NCI-H1436 treated with DMSO at 0.1 percent for 48 hours (cell line): ENCODE results near the gene SH3RF3.

ENCODE experiments used
- DNase-seq: peaks from one replicate; lab custom pipeline; 2025; lab: John Stamatoyannopoulos, UW

The SH3RF3 gene

DNA sequence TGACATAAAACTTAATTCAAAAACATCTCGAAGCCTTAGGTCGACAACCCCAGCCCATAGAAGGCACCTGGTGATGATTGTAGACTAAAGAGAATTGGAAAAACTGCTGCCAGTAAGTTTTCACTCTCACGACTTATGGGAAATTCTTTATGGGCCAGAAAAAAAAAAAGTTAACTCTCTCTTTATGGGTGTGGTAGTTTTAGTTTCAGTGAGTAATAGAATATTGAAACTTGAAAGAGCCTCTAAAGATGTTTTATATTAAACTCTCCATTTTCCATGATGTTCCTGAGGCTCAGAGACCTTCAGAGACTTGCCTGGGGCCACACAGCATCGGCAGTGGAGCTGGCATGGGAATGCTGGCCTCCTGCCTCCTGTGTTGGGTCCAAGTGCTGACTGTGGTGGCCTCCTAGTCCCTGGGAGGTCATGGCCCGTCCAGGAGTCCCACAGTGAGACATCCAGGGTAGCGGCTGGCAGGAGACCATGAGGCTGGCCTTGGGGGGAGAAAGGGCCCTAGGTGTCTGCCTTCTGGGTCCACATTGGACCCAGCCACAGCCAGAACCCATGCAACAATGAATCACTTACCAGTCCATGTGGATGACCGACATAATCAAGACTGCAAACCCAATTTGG, 325.9 kb downstream of the SH3RF3 start:
- DNase-seq: no peak

DNA sequence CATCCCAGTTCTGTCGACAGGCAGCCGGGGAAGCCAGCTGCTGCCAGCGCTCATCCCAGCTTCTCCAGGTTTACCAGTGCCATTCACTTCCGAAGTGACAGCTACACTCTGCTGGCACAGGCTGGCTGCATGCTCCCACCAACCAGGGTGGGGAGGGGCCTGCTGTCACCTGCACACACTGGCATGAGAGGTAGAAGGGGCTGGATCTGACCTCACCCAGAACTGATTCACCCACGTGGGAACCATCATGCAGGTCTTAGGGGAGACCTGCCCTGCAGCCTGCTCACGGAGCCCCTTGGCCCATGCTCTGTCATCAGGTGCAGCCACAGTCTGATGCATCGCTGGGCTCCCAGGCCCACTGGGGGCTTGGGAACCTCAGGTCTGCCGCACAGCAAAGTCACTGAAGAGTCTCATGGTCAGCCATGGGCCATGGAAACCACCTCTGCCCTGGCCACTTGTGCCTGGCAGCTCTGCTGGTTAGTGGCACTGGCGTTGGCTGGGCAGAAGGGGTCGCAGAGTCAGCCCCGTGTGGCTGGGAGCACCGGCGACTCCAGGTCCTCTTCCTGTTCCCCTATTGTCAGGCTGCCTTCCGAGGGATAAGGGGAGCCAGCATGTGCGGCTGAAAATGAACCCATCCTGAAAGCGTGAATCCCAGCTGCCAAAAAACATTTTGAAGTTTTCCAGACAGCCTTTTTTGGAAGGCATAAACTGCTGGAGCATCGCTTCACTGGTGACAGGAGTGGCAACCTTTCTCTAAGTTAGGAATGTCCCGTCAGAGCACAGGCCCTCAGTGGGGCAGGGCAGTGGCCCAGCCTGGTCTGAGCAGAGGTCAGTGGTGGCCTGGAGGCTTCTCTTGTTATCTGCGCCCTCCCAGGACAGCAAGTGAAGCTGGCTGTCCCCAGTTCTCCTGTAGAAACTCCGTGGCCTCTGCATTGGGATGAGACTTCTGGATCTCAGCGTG, 327.0 kb downstream of the SH3RF3 start:
- no peak for DNase-seq

- DNase-seq: no peak
Measured at GRCh38 chr2:109456776-109457175, 327.8 kb downstream of the SH3RF3 start.

GRCh38 chr2:109457366-109457765, 328.4 kb downstream of the SH3RF3 start:
- DNase-seq: no peak

DNA sequence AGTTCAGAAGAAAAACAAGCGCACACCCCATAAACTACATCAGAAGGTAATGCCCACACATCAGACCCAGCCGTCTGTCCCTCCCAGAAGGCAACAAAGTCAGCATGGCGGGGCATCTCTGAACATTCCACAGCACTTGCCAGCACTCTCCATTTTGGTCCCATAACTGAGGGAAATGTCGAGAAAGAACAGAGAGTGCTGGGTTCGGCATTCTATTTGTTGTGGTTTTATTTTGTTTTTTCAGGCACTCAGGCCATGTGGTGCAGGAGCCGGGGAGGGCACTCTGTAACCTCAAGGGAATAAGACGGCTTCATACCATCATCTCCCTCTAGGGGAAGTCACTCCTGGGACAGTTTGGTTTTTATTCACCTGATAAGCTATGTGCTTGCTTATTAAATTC, 328.8 kb downstream of the SH3RF3 start:
- no peak for DNase-seq

DNA sequence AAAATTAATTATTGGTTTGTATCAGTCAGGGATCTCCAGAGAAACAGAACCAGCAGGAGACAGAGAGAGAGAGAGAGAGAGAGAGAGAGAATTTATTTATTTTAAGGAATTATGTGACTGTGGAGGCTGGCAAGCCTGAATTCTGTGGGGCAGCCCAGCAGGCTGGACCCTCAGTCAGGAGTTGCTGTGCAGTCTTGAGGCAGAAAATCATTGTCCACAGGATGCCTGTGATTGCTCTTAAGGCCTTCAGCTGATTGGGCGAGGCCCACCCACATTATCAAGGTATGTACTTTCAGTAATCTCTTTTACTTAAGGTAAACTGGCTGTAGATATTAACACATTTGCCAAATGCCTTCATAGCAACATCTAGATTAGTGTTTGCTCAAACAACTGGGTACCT, 329.5 kb downstream of the SH3RF3 start:
- DNase-seq: no peak

GRCh38 chr2:109459485-109459884, 330.5 kb downstream of the SH3RF3 start:
- DNase-seq: no peak

DNA sequence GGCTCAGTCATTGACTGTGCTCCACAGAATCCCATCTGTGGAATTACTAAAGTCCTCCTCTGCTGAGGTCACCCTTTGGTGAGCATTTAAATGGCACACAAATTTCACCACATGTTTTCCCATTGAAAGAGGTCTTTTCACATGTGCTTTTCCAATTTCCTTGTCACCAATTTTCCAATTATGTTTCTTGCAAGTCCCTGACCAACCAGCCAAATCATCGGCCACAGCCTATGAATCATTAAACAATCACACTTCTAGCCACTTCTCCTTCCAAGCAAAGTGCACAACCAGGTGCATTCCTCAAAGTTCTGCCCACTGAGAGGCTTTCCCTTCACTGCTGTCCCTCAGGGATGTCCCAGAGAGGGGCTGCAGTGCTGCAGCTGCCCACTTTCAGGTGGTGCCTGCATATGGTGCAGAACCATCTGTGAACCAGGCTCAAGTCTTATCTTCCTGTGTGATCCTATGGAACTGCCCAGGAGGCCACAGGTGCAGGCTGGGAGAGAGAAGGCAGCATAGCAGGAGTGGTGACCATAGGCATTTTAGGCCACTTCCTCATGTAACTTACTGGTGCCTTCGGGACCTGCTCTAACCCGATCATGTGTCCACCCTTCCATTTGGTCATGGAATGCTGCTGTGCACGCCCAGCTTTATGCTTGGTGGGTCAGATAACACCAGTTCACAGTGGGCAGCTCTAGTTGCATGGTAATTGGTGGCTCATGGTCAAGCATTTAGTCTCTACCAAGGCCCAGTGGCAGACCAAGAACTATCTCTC, 331.7 kb downstream of the SH3RF3 start:
- no peak for DNase-seq

- DNase-seq: no peak
Measured at GRCh38 chr2:109463236-109463635, 334.2 kb downstream of the SH3RF3 start.

DNA sequence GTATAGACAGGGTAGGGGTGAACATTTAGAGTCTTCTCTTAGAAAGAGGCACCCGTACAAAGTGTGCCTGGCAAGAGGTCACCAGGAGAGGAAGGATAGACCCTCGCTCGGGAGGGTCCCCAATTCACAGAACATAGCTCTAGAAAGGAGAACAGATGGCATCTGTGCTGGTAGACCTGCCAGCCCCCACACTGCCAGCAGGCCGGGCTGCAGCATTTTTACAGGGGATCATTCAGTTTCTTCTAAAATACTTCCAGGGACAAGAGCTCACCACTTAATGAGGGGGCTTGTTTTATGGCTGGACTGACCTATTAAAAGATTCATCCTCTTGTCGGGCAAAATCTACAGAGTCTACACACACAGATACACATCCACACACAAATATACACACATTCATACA, 334.9 kb downstream of the SH3RF3 start:
- DNase-seq: no peak

DNA sequence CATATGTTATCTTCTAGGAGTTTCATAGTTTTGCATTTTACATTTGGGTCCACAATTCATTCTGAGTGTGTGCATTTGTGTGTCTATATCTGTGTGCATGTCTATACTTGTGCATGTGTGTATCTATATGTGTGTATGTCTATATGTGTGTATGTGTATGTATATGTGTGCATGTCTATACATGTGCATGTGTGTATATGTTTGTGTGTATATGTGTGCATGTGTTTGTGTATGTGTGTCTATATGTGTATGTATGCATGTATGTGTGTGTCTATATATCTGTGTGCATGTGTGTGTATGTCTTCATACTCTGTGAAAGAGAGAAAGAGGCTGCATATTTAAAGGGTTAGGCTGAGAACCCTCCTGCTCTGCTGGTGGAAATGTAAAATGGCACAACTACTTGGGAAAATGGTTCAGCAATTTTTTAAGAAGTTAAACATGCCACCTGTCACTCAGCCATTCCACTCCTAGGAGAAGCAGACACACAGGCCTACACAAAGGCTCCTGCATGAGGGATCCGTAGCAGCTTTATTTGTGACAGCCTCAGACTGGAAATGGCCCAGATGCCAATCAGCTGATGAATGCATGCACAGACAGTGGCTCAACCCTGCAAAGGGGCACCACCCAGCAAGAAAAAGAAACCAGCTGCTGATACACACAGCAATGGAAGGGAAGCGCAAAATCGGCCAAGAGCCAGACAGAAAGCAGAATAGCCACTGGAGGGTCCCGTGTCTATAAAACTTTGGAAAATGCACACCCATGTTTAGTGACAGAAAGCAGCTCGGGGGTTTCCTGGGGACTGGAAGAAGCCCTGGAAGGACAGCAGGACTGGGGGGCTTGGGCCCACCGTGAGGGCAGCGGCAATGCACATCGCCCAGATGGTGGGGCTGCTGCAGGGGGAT, 337.9 kb downstream of the SH3RF3 start:
- no peak for DNase-seq

GRCh38 chr2:109467701-109468100, 338.7 kb downstream of the SH3RF3 start:
- DNase-seq: no peak

DNA sequence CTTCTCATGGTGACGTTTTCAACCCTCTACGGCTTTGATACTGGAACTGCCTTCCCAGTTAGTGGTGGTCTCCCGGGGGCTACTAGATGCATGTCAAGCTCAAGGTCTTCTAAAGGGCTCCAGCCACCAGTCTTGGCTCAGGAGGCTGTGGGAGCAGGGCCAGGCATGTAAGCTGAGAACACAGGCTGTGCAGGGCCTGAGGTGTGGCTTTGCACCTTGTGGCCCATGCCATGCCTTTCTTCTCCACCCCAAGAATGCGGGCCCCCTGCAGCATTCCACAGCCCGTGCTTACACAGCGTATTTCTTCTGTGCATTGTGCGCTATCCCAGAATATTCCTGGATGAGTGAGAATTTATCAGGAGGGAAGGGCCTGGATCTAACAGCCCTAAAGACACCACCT, 339.9 kb downstream of the SH3RF3 start:
- DNase-seq: no peak

DNA sequence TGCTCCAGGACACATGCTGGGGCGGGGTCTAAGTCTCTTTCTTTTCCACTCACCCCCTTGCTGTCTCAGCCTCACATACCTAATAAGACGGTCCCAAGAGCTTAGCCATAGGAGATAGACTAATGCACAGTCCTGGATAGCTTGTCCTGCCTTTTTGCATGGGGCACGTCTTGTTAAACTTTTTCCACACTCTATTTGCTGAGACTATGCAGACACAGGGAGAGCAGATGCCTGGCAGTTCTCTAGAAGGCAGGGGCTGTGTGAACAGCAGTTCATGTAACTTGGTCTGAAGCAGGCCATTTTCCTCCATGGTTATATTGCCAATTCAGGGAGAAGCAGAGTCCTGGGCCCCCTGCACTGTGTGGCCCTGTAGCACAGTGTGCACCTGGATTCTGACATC, 342.7 kb downstream of the SH3RF3 start:
- DNase-seq: no peak

GRCh38 chr2:109472331-109472959, 343.4 kb downstream of the SH3RF3 start:
- DNase-seq: no peak

DNA sequence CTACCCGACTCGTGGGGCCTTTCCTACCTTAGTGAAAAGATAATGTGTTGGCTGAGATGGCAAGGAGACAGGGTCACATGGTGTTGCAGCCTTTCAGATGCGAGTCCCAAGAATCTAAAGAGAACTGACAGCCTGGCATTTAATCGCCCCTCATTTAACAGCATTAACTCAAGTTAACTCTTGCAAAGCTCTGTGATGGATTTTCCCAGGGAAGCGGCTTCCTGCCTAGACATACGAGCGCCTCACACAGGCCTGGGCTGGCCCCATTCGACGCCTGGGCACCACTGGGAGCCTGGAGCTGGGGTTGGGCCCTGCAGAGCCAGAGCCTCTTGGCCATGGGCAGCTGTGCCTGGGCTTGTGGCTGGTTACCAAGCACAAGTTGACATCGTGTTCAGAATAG, 344.0 kb downstream of the SH3RF3 start:
- no peak for DNase-seq

DNA sequence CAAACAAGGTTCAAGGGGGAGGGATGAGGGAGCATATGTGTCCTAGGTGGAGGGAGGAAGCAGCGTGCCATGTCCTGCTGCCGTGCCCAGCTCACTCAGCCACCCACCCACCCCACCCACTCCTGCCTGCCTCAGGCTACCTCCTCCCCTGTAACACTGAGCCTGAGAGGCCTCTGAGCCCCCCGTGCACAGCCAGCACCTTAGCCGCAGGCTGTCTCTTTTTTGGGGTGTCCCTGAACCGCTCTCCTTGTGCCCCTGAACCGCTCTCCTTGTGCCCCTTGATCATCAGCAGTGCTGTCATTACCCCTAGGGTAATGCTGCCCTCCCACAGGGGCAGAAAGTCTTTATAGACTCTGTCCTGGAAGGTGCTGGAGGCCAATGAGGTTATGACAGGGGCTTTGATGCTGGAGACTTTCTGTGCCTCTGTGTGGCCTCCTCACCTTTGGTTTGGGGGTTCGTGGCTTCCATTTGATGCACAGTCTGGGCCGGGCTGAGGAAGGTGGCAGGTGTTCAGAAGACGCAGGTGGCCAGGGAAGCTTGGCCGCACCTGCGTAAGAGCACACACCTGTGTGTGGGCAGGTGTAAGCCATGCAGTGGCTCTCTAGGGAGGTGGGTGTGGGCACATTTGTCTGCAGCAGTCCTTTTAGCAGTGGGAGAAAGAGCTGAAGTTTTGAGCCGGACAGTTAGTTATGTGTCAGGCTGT, 344.8 kb downstream of the SH3RF3 start:
- no peak for DNase-seq

- DNase-seq: no peak
Measured at GRCh38 chr2:109474319-109474825, 345.4 kb downstream of the SH3RF3 start.

DNA sequence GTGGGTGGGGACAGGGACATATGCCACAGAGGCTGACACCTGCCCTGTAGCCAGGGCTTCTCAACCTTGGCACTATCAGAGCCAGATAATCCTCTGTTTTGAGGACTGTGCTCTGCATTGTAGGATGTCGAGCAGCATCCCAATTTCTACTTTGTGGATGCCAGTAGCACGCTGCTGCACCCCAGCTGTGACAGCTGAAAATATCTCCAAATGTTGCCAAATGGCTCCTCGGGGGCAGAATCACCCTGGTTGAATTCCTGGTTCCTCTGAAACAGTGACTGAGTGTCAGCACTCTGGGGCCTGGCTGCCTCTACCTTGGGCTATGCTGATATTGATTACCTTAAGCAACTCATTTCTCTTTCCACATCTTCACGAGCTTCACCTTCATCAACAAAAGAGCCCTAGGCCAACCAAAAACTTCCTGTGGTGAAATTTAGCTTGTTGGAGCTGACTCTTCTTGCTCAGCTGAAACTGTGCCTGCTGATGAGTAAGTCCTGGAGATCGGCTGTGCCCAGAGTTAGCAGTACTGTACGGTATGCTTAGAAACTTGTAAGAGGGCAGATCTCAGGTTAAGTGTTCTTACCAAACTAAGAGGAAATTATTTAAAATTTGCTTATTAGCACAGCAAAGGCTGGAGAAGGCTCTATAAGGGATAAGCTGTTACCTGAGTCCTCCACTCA, 346.7 kb downstream of the SH3RF3 start:
- DNase-seq: no peak
